SHP77 (cell line): ENCODE measurements around the gene TRPT1.

Experiments used
- DNase-seq, 2 experiments: peaks; one replicate each; lab custom pipeline; 2025; lab: John Stamatoyannopoulos, UW

TRPT1 gene

GRCh38 chr11:64245401-64245796 lies 19.4 kb upstream of the TRPT1 start:
- DNase-seq = no peak

- no peak for DNase-seq
Observed at GRCh38 chr11:64244966-64245365, 19.0 kb upstream of the TRPT1 start.

- DNase-seq = no peak
Observed at GRCh38 chr11:64244107-64244506, 18.1 kb upstream of the TRPT1 start.

GRCh38 chr11:64243236-64243854 lies 17.4 kb upstream of the TRPT1 start:
- DNase-seq = no peak

GRCh38 chr11:64241491-64242374 lies 15.7 kb upstream of the TRPT1 start:
- peak in 1 of 2 experiments; percentile 92 for DNase-seq

- DNase-seq = peak in 1 of 2 experiments; percentile 92
Observed at GRCh38 chr11:64241241-64241490, 15.2 kb upstream of the TRPT1 start.

- DNase-seq = peak; percentile 92 to 96
Observed at GRCh38 chr11:64240435-64241240, 14.7 kb upstream of the TRPT1 start, which contains the start of gene FKBP2. TSS of gene FKBP2 (plus strand) at chr11:64241095. CDS start at chr11:64242388, 1,293 bp downstream.

GRCh38 chr11:64239662-64240434 lies 13.9 kb upstream of the TRPT1 start:
- no peak for DNase-seq

- DNase-seq = no peak
Observed at GRCh38 chr11:64238999-64239398, 13.0 kb upstream of the TRPT1 start.

GRCh38 chr11:64238076-64238475 lies 12.1 kb upstream of the TRPT1 start:
- DNase-seq = peak in 1 of 2 experiments; percentile 42

GRCh38 chr11:64237484-64237951 lies 11.5 kb upstream of the TRPT1 start:
- peak; percentile 92 to 96 for DNase-seq

GRCh38 chr11:64235437-64236161 lies 9.6 kb upstream of the TRPT1 start:
- no peak for DNase-seq

GRCh38 chr11:64234647-64235379 lies 8.8 kb upstream of the TRPT1 start:
- DNase-seq = no peak

GRCh38 chr11:64233913-64234586 lies 8.1 kb upstream of the TRPT1 start, which contains the start of gene VEGFB:
TSS of gene VEGFB (plus strand) at chr11:64234584. CDS start at chr11:64234834, 250 bp downstream.
- peak; percentile 32 to 56 for DNase-seq

GRCh38 chr11:64232967-64233315 lies 7.0 kb upstream of the TRPT1 start:
- no peak for DNase-seq

- no peak for DNase-seq
Observed at GRCh38 chr11:64232182-64232966, 6.4 kb upstream of the TRPT1 start.

- no peak for DNase-seq
Observed at GRCh38 chr11:64231546-64231945, 5.6 kb upstream of the TRPT1 start.

GRCh38 chr11:64230985-64231365 lies 5.0 kb upstream of the TRPT1 start:
- DNase-seq = no peak
